CD14-positive monocyte (primary cell): ENCODE results near the gene RGS7. TPM values are rescaled to one million over a fixed set of nuclear protein-coding genes. Genes with fewer than 3 reads are reported as not detected.

ENCODE experiments used
- DNase-seq, 3 donors: peaks; one replicate each; pipeline ENCODE4 v3.0.0-alpha.2; 2011 to 2022
- H2AFZ ChIP-seq: 2 replicates; pipeline ENCODE4 v1.6.0; 2012; ENCODE audit warnings: mild to moderate bottlenecking, low read depth, low read length, inconsistent platforms; ENCODE audit not compliant: insufficient read depth, poor library complexity, severe bottlenecking
- H3K27ac ChIP-seq, 2 donors: 1 replicate in 1 of 2; 2 replicates in 1 of 2; pipeline ENCODE4 v1.5.1; 2012 to 2013; ENCODE audit warnings: low read length in 2 of 2, control low read depth in 1 of 2, inconsistent platforms in 1 of 2, low read depth in 1 of 2, mild to moderate bottlenecking in 1 of 2
- H3K27me3 ChIP-seq, 2 donors: one replicate each; pipeline versions ENCODE4 v1.6.0 to v1.6.1; 2011 to 2013; ENCODE audit warnings: low read length in 2 of 2; ENCODE audit not compliant: control insufficient read depth in 2 of 2, insufficient read depth in 2 of 2
- H3K36me3 ChIP-seq, 2 donors: replicated peaks in 1 of 2; 1 replicate in 1 of 2; 2 replicates in 1 of 2; pipeline versions ENCODE4 v1.5.1 to v1.6.1; 2012 to 2013; ENCODE audit warnings: low read length in 2 of 2, control low read depth in 1 of 2, inconsistent platforms in 1 of 2, mild to moderate bottlenecking in 1 of 2; ENCODE audit not compliant: insufficient read depth in 2 of 2, control insufficient read depth in 1 of 2
- H3K4me1 ChIP-seq, 2 donors: 1 replicate in 1 of 2; 2 replicates in 1 of 2; pipeline versions ENCODE4 v1.5.1 to v1.6.1; 2012 to 2013; ENCODE audit warnings: low read length in 2 of 2, control low read depth in 1 of 2, inconsistent platforms in 1 of 2, mild to moderate bottlenecking in 1 of 2, moderate library complexity in 1 of 2; ENCODE audit not compliant: insufficient read depth in 2 of 2, control insufficient read depth in 1 of 2
- H3K4me2 ChIP-seq: replicated peaks from 2 replicates; pipeline ENCODE3; 2012; ENCODE audit warnings: low read length, moderate library complexity, mild to moderate bottlenecking; ENCODE audit not compliant: poor library complexity, severe bottlenecking; ENCODE audit errors: extremely low read depth
- H3K4me3 ChIP-seq, 3 experiments: fragments of 200-600 bp in 1 of 3; sonication (generic) in 1 of 3; replicated peaks in 1 of 3; 1 replicate in 2 of 3; 2 replicates in 1 of 3; pipeline ENCODE4 v1.5.1; 2011 to 2013; ENCODE audit warnings: low read length in 3 of 3, mild to moderate bottlenecking in 3 of 3, control low read depth in 2 of 3, low read depth in 2 of 3, inconsistent platforms in 1 of 3, moderate library complexity in 1 of 3
- H3K79me2 ChIP-seq: 2 replicates; pipeline ENCODE4 v1.6.0; 2012; ENCODE audit warnings: mild to moderate bottlenecking, control low read depth, inconsistent platforms, low read length, moderate library complexity; ENCODE audit not compliant: insufficient read depth
- H3K9ac ChIP-seq: 2 replicates; pipeline ENCODE4 v1.6.0; 2017; ENCODE audit warnings: low read length, mild to moderate bottlenecking; ENCODE audit not compliant: insufficient read depth, poor library complexity, severe bottlenecking
- H3K9me3 ChIP-seq, 2 donors: replicated peaks in 1 of 2; 1 replicate in 1 of 2; 2 replicates in 1 of 2; pipeline versions ENCODE4 v1.5.1 to v1.6.1; 2012 to 2013; ENCODE audit warnings: low read length in 2 of 2, control low read depth in 1 of 2; ENCODE audit not compliant: control insufficient read depth in 1 of 2, insufficient read depth in 1 of 2
- H4K20me1 ChIP-seq: 2 replicates; pipeline ENCODE4 v1.6.0; 2012; ENCODE audit warnings: mild to moderate bottlenecking, low read length, control low read depth, moderate library complexity; ENCODE audit not compliant: insufficient read depth
- H3K27ac Mint-ChIP-seq, 7 donors: one replicate each; pipeline ENCODE4 v1.8.0; 2020; ENCODE audit warnings: mild to moderate bottlenecking in 7 of 7, mixed read lengths in 7 of 7, moderate library complexity in 6 of 7, inconsistent platforms in 2 of 7
- H3K27me3 Mint-ChIP-seq, 3 donors: one replicate each; pipeline ENCODE4 v1.8.0; 2021 to 2022; ENCODE audit warnings: low read depth in 3 of 3, mild to moderate bottlenecking in 3 of 3, mixed read lengths in 3 of 3, moderate library complexity in 3 of 3, inconsistent platforms in 1 of 3
- H3K36me3 Mint-ChIP-seq, 2 donors: one replicate each; pipeline ENCODE4 v1.8.0; 2020; ENCODE audit warnings: mixed read lengths in 2 of 2, inconsistent platforms in 1 of 2, mild to moderate bottlenecking in 1 of 2
- H3K4me1 Mint-ChIP-seq: one replicate; pipeline ENCODE4 v1.8.0; 2020; ENCODE audit warnings: mild to moderate bottlenecking, mixed read lengths
- H3K4me3 Mint-ChIP-seq, 2 donors: one replicate each; pipeline ENCODE4 v1.8.0; 2020; ENCODE audit warnings: mild to moderate bottlenecking in 2 of 2, mixed read lengths in 2 of 2, moderate library complexity in 1 of 2
- H3K9me3 Mint-ChIP-seq, 7 donors: one replicate each; pipeline ENCODE4 v1.8.0; 2020 to 2022; ENCODE audit warnings: mixed read lengths in 7 of 7, mild to moderate bottlenecking in 6 of 7, moderate library complexity in 6 of 7, inconsistent platforms in 2 of 7
- WGBS: methylation state at CpG from one replicate; pipeline ENCODE4 v1.1.5; 2013; ENCODE audit warnings: missing lambda C conversion rate; ENCODE audit not compliant: insufficient coverage; 5-methylcytosine and 5-hydroxymethylcytosine counted together
- intact Hi-C, 2 donors: fragments of 100-400 bp; cut with micrococcal nuclease; formaldehyde crosslinking; loops; one replicate each; pipeline versions ENCODE4 v1.15.0 to v1.15.1; 2023
- polyA plus RNA-seq, 3 donors: library from polyadenylated mRNA; depleted of rRNA in 1 of 3; unstranded in 2 of 3; stranded (reverse) in 1 of 3; fragments of 300-500 nt in 2 of 3; fragments of >200 nt in 1 of 3; fragmentation: Illumina TruSeq in 2 of 3; gene quantifications; 1 replicate in 2 of 3; 2 replicates in 1 of 3; pipeline ENCODE4 v1.2.3, GENCODE V29; 2012 to 2021
- TF ChIP-seq, protein P1 (sequence below): fragments of 200-600 bp; IDR thresholded peaks from one replicate; pipeline ENCODE4 v1.8.0; 2022; ENCODE audit warnings: antibody characterized with exemption, mild to moderate bottlenecking

The RGS7 gene
- polyA plus RNA-seq, 3 donors: not detected

DNA sequence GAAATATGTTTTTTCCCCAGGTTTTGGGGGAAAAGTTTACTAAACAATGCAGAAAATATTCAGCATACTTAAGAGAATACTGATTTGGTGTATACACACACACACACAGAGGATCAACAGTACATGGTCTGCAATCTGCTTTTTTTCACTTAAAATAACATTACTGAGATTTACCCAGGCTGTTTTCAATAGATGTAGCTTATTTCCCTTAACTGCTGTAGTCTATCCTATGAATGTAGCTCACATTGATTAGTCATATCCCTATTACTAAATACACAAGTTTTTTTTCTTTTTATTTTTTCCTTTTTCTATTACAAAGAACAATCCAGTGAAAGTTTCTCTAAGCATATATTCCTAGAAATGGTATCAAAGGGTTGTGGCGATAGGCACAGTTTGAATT is 478.4 kb downstream of the RGS7 start:
- H3K4me3 ChIP-seq: no peak overlapping the region
- Mint-ChIP-seq H3K9me3 (peaks cover 2 to 18% (median 6%) of the 10 kb centered on the region in 7 donors), H3K4me1 (no peaks in the 10 kb centered on the region), H3K27me3 (no peaks in the 10 kb centered on the region), H3K36me3 (no peaks in the 10 kb centered on the region), H3K4me3 (no peak overlapping the region), H3K27ac (no peak overlapping the region)
- H3K4me1 ChIP-seq: no peaks in the 10 kb centered on the region
- no peak overlapping the region for H3K9ac ChIP-seq
- no peak overlapping the region for H2AFZ ChIP-seq
- no peak overlapping the region for H3K27ac ChIP-seq
- no peak for DNase-seq
- TF ChIP-seq, protein P1, sequence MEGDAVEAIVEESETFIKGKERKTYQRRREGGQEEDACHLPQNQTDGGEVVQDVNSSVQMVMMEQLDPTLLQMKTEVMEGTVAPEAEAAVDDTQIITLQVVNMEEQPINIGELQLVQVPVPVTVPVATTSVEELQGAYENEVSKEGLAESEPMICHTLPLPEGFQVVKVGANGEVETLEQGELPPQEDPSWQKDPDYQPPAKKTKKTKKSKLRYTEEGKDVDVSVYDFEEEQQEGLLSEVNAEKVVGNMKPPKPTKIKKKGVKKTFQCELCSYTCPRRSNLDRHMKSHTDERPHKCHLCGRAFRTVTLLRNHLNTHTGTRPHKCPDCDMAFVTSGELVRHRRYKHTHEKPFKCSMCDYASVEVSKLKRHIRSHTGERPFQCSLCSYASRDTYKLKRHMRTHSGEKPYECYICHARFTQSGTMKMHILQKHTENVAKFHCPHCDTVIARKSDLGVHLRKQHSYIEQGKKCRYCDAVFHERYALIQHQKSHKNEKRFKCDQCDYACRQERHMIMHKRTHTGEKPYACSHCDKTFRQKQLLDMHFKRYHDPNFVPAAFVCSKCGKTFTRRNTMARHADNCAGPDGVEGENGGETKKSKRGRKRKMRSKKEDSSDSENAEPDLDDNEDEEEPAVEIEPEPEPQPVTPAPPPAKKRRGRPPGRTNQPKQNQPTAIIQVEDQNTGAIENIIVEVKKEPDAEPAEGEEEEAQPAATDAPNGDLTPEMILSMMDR: no peak
- H3K4me2 ChIP-seq: no peak overlapping the region
- intact Hi-C loops: no loop called here
- H3K27me3 ChIP-seq: no peaks in the 10 kb centered on the region
- H3K36me3 ChIP-seq: no peaks in the 10 kb centered on the region
- no CpG with 5 or more reads among the region's 1 CpG for WGBS
- H4K20me1 ChIP-seq: no peaks in the 10 kb centered on the region
- H3K79me2 ChIP-seq: no peaks in the 10 kb centered on the region
- peaks cover 3% of the 10 kb centered on the region in 2 donors for H3K9me3 ChIP-seq

DNA sequence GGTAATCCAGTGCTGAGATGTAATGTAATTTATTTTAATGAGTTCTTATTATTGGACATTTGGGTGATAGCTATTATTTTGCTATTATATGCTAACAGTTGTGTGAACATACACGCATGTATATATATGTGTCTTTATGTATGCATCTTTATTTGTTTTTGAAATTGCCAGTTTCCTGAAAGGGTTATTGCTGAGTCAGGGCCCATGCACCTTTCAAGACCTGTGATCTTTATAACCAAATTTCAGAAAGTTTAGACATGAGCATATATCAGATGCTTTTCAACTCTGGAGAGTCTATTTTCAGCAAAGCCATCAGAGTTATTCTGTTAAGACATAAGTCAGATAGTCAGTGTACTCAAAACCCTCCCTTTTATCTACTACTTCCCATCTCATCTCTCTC is 479.4 kb downstream of the RGS7 start:
- no peak for DNase-seq
- Histone ChIP-seq H4K20me1 (no peaks in the 10 kb centered on the region), H3K9me3 (peaks cover under 1 to 3% of the 10 kb centered on the region in 2 donors), H2AFZ (no peak overlapping the region), H3K9ac (no peak overlapping the region), H3K4me1 (no peaks in the 10 kb centered on the region), H3K4me3 (no peak overlapping the region), H3K4me2 (no peak overlapping the region), H3K27ac (no peak overlapping the region), H3K27me3 (no peaks in the 10 kb centered on the region), H3K36me3 (no peaks in the 10 kb centered on the region), H3K79me2 (no peaks in the 10 kb centered on the region)
- H3K27me3 Mint-ChIP-seq: no peaks in the 10 kb centered on the region
- H3K4me3 Mint-ChIP-seq: no peak overlapping the region
- no CpG with 5 or more reads among the region's 1 CpG for WGBS
- intact Hi-C loops: no loop called here
- H3K9me3 Mint-ChIP-seq: peaks cover 0 to 20% (median 5%) of the 10 kb centered on the region in 7 donors
- no peaks in the 10 kb centered on the region for H3K4me1 Mint-ChIP-seq
- H3K27ac Mint-ChIP-seq: no peak overlapping the region
- H3K36me3 Mint-ChIP-seq: no peaks in the 10 kb centered on the region
- TF ChIP-seq, protein P1: no peak
